Activated CD8-positive, alpha-beta memory T cell treated with anti-CD3 and anti-CD28 coated beads, Interleukin-2, amount 50 U/mL, for 24 hours (primary cell): Measurements from ENCODE around the gene WDCP.
"Not testable (repeated sequence)": the region's sequence is repeated elsewhere in the genome, so short reads cannot be mapped to it uniquely, and the experiment has no call there.

Experiments used
- DNase-seq: peaks from one replicate; pipeline ENCODE4 v3.0.0-alpha.2; 2020; ENCODE audit errors: extremely low read depth

The WDCP gene

GRCh38 chr2:24022324-24022974, 24.7 kb downstream of the WDCP start:
- DNase-seq: no peak

GRCh38 chr2:24021122-24021998, 25.8 kb downstream of the WDCP start:
- DNase-seq: no peak

- no peak for DNase-seq
These were observed 26.9 kb downstream of the WDCP start for GRCh38 chr2:24020244-24020643.

GRCh38 chr2:24019729-24020128, 27.5 kb downstream of the WDCP start:
- no peak for DNase-seq

GRCh38 chr2:24018241-24018640, 28.9 kb downstream of the WDCP start:
- DNase-seq: no peak

GRCh38 chr2:24017711-24018110, 29.5 kb downstream of the WDCP start:
- no peak for DNase-seq

- DNase-seq: no peak
These were observed 30.1 kb downstream of the WDCP start for GRCh38 chr2:24016853-24017703.

GRCh38 chr2:24016376-24016761, 30.8 kb downstream of the WDCP start:
- no peak for DNase-seq

GRCh38 chr2:24015562-24016375, 31.4 kb downstream of the WDCP start:
- no peak for DNase-seq

- DNase-seq: not testable (repeated sequence)
These were observed 32.3 kb downstream of the WDCP start for GRCh38 chr2:24014902-24015301.

- no peak for DNase-seq
These were observed 34.5 kb downstream of the WDCP start for GRCh38 chr2:24012521-24013188.

- DNase-seq: no peak
These were observed 35.7 kb downstream of the WDCP start for GRCh38 chr2:24011250-24012104.

- no peak for DNase-seq
These were observed 36.5 kb downstream of the WDCP start for GRCh38 chr2:24010477-24011249.

GRCh38 chr2:24009680-24010476, 37.3 kb downstream of the WDCP start, which contains the start of gene MFSD2B:
Gene MFSD2B (plus strand): TSS chr2:24010085. CDS start chr2:24010097, 12 bp downstream.
- DNase-seq: no peak

- DNase-seq: no peak
These were observed 37.9 kb downstream of the WDCP start for GRCh38 chr2:24009367-24009679.

- no peak for DNase-seq
These were observed 38.4 kb downstream of the WDCP start for GRCh38 chr2:24008672-24009366.

GRCh38 chr2:24007693-24008092, 39.5 kb downstream of the WDCP start:
- DNase-seq: no peak

- DNase-seq: no peak
These were observed 52.6 kb downstream of the WDCP start for GRCh38 chr2:23994567-23994966.
